ENCODE results near the gene TUT4.

The TUT4 gene

DNA sequence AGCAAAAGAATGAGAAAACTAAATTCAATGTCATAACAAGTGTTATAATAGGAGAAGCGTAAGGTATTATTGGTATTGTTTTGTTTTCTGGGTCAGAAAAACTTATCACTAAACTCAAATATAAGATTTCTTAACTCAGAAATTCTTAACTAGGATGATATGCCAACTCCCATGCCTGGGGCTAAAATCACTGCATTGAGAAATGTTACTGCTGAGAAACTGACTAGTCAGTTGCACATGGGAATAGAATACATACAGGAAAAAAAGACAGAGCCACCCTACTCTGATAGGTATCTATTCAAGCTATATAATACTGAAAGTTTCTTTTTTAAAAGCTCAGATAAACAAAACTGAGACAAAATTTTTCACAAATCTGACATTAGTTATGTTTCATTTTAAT lies 92.2 kb downstream of the TUT4 start:
- no peak for DNase-seq

GRCh38 chr1:52455686-52456085 lies 97.2 kb downstream of the TUT4 start:
- DNase-seq: no peak

DNA sequence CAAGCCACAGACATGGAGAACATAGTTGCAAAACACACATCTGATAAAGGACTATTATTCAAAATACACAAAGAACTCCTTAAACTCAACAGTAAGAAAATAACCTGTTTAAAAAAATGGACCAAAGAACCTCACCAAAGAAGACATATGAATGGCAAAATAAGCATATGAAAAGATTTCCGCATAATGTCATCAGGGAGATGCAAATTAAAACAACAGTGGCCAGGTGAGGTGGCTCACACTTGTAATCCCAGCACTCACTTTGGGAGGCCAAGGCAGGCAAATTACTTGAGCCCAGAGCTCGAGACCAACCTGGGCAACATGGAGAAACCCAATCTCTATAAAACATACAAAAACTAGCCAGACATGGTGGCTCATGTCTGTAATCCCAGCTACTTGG lies 98.1 kb downstream of the TUT4 start:
- DNase-seq: no peak

DNA sequence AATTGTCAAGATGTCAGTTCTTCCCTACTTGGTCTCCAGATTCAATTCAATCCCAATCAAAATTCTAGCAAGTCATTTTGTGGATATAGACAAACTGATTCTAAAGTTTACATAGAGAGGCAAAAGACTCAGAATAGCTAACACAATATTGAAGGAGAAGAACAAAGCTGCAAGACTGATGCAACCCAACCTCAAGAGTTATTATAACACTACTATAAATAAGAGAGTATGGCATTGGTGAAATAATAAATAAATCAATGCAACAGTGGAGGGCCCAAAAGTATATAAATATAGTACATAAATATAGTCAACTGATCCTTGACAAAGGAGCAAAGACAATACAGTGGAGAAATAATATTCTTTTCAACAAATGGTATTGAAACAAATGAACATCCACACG lies 98.8 kb downstream of the TUT4 start:
- DNase-seq: no peak

- no peak for DNase-seq
Measured at GRCh38 chr1:52444463-52444862, 108.4 kb downstream of the TUT4 start.

GRCh38 chr1:52439976-52440375 lies 112.9 kb downstream of the TUT4 start:
- DNase-seq: no peak

DNA sequence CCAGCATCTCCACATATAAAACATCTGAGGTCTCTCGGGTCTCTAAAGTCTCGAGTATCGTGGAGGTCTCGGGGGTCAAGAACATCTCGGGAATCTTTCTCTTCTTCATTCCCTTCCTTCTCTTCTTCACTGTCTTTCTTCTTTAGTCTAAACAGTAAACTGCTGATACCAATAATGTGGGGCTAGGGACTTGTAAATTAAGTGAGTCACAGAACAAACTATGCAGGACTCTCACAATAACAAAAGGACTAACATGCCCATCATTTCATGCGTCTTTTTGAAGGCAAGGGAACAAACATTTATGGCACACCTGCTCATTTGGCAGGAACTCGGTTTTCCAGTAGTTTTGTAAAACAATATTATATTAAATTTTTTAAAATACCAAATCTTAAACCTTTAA lies 116.1 kb downstream of the TUT4 start:
- no peak for DNase-seq

- no peak for DNase-seq
Measured at GRCh38 chr1:52435650-52436049, 117.2 kb downstream of the TUT4 start.

- DNase-seq: no peak
Measured at GRCh38 chr1:52435211-52435610, 117.7 kb downstream of the TUT4 start.

DNA sequence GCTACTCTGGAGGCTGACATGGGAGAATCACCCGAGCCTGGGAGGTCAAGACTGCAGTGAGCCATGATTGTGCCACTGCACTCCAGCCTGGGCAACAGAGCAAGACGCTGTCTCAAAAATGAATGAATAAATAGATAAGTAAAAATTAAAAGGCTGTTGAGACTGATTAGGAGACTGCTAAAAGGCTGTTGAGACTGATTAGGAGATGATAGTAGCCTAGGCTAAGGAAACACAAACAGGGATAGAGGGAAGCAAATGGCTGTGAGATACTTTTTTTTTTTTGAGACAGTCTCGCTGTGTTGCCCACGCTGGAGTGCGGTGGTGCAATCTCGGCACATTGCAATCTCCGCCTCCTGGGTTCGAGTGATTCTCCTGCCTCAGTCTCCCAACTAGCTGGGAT lies 120.1 kb downstream of the TUT4 start:
- DNase-seq: no peak

DNA sequence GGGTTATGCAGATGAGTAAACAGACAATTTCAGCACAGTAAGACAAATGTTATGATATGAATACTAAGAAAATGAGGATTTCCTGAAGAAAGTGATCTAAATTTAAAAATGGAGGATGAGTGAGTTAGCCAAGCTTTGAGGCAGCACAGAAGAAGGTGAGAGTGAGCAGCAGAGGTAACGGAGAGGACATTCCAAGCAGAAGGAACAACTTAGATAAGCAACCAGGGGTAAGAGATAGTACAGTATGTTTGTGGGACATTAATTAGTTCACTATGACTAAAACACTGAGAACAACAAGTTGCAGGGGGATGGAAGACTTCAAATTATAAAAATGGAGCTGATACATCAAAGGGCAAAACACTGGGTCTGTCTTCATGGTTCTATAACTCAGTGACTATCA lies 125.7 kb downstream of the TUT4 start:
- DNase-seq: no peak

- DNase-seq: no peak
Measured at GRCh38 chr1:52426371-52426770, 126.5 kb downstream of the TUT4 start.

DNA sequence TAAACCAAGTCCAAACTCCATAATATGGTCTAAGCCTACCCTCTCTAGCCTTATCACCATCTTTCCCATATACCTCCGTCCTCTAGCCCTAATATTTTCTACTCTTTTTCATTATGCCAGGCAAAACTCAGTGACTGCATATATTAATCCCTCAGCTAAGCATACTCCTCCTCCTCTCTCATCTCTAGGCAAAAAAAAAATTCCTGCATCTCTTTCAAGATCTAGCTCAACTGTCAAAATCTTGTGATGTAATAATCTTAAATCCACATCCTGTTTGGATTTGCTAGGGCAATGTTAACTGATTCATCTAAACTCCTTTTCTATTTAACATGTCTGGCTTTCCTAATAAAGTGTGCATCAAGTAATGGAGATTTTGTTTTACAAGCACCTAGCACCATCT lies 128.1 kb downstream of the TUT4 start:
- no peak for DNase-seq

- DNase-seq: peak; percentile 51
Measured at GRCh38 chr1:52424231-52424636, 128.7 kb downstream of the TUT4 start.

GRCh38 chr1:52423771-52424170 lies 129.1 kb downstream of the TUT4 start:
- no peak for DNase-seq

- no peak for DNase-seq
Measured at GRCh38 chr1:52423055-52423454, 129.8 kb downstream of the TUT4 start.

DNA sequence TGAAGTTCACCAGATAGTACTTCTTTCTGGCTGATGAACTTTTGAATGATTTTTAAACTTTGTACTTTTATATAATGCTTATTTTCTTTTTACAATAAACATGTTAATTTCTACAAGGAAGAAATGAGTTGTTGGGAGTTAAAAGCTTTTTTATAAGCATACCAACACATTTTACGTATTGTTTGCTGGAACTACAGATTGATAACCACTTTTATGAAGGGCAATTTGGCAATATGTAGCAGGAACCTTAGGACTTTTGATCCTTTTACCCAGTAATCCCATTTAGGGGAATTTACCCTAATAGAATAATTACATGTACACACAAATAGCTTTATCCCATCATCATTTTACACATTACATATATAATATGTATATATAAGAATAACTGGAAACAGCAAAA lies 132.2 kb downstream of the TUT4 start:
- no peak for DNase-seq

DNA sequence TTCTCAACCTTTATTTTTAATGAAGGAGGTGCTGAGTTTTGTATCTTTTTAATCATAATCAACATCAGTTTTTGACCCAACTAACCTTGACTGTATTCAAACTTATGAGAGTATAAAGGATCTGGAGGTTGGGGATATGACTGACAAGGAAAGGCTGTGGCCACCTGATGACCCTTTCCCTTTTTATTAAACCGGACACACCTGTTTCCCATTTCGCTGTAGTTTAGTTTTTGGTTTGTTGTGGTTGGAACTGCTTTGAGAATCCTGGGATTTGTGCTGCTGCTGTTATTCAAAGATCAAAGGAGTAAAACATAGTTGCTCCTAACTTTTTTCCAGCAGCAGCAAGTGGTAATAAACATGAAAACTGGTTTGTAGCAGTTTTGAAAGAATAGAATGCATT lies 136.1 kb downstream of the TUT4 start:
- DNase-seq: no peak

GRCh38 chr1:52414942-52415341 lies 137.9 kb downstream of the TUT4 start:
- DNase-seq: no peak

- DNase-seq: no peak
Measured at GRCh38 chr1:52413410-52413989, 139.4 kb downstream of the TUT4 start.

- DNase-seq: no peak
Measured at GRCh38 chr1:52404975-52405338, 147.9 kb downstream of the TUT4 start.

GRCh38 chr1:52404116-52404974 lies 148.5 kb downstream of the TUT4 start, which contains the start of the genes ORC1 and PRPF38A:
Gene ORC1, minus strand, starts transcription at chr1:52404423. Its CDS starts 2,200 bp downstream, at chr1:52402223.
Gene PRPF38A, plus strand, starts transcription at chr1:52404602. Its CDS starts 148 bp downstream, at chr1:52404750.
- peak; percentile 51 for DNase-seq

GRCh38 chr1:52403566-52404115 lies 149.3 kb downstream of the TUT4 start:
- peak; percentile 61 for DNase-seq

DNA sequence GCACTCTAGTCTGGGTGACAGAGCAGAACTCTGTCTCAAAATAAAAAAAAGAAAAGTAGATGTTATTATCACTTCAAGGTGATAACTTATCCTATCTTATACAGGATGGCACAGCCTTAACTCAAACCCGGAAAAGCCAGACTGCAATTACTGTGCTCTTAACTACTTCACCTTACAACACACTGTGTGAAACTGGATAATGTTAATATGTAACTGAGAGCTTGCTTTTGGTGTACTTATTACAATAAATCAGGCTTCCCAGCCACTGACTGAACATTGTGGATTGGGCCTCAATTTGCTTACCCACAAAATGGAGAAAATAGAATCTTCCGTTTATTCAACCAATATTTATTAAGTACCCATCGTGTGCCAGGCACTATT lies 150.0 kb downstream of the TUT4 start:
- no peak for DNase-seq

Measured in SIG-M5 (cell line).